A172 (cell line): ENCODE results near the gene GPR25. TPM values are rescaled to one million over a fixed set of nuclear protein-coding genes. Genes with fewer than 3 reads are reported as not detected.
A peak's percentile ranks its signal among the peaks of the same experiment; 100 is the strongest.

ENCODE experiments used
- DNase-seq: peaks from one replicate; pipeline ENCODE4 v3.0.0-alpha.2; 2015; ENCODE audit warnings: low spot score
- total RNA-seq: library from RNA; depleted of rRNA; stranded (reverse); fragments of >200 nt; shearing (Covaris generic); gene quantifications from 2 replicates; pipeline ENCODE4 v1.2.3, GENCODE V29; 2014

Gene GPR25
- total RNA-seq, 1 experiment from 2014 or later: not detected

DNA sequence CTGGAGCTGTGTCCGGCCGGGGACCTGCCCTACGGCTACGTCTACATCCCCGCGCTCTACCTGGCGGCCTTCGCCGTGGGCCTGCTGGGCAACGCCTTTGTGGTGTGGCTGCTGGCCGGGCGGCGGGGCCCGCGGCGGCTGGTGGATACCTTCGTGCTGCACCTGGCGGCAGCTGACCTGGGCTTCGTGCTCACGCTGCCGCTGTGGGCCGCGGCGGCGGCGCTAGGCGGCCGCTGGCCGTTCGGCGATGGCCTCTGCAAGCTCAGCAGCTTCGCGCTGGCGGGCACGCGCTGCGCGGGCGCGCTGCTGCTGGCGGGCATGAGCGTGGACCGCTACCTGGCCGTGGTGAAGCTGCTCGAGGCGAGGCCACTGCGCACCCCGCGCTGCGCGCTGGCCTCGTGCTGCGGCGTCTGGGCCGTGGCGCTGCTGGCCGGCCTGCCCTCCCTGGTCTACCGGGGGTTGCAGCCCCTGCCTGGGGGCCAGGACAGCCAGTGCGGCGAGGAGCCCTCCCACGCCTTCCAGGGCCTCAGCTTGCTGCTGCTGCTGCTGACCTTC, 412 bp downstream of the GPR25 start:
- no peak for DNase-seq

DNA sequence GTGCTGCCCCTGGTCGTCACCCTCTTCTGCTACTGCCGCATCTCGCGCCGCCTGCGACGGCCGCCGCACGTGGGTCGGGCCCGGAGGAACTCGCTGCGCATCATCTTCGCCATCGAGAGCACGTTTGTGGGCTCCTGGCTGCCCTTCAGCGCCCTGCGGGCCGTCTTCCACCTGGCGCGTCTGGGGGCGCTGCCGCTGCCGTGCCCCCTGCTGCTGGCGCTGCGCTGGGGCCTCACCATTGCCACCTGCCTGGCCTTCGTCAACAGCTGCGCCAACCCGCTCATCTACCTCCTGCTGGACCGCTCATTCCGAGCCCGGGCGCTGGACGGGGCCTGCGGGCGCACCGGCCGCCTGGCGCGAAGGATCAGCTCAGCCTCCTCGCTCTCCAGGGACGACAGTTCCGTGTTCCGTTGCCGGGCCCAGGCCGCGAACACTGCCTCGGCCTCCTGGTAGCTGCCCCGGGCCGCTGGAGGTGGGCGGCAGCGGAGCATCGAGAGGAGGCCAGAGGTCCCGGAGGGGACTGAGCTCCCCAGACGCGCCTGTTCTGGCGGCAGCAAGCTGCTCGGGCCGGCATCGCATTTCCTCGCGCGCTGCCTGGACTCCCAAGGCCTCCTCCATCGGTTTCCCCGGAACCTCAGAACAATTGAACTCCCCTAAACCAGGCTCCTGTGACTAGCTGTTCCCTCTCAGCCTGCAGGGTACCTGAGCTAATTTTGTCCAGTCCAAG, 1.1 kb downstream of the GPR25 start:
- DNase-seq: no peak

DNA sequence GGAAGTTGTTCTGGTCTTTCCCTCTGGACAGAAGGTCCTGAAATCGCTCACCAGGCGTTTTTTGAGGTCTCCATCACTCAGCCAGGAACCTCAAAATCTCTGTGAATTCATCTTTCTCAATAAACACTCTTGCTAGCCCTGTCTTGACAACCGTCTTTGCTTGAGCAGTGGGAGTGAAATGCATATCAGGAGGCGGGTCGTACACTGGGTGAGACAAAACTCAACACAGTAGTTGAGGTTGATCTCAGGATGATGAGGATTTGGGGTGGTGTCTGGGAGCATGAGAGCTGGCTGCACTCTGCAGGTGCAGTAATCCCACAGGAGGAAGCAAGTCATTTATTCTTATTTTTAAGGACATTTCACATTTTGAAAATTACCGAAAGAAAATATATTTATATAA, 1.9 kb downstream of the GPR25 start:
- no peak for DNase-seq

DNA sequence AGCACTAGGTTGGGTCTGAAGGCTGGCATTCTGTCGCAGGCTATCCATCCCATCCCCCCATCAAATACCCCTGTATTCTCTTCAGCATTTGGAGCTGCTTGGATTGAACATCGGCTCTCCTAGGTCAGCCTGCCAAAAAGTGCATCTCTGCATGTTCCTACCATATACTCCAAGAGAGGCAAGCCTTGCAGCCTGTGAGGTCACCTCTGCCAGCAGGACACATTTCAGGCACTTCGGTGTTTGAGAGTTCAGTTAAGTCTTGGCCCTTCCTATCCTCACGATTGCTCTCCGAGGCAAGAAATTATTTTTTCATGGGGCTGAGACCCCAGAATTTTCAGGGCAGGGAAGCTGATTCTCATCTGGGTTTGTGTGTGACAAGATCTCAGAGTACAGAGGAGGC, 2.6 kb downstream of the GPR25 start:
- no peak for DNase-seq

DNA sequence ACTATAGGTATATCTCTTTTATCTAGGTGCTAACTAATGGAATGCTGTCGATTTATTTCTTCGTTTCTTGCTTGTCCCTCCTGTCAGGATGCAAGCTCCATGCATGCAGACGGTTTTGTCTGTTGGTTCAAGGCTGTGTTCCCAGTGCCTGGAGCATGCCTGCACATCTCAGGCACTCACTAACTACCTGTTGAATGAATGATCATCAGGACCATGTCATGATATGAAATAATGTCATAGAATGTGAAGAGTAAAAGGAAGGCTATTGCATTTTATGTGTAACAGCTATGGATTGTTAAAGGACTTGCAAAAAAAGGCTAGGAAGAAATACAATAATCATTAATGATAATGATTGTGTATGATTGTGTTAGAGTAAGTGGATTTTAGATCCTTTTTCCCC, 4.2 kb downstream of the GPR25 start:
- DNase-seq: no peak

DNA sequence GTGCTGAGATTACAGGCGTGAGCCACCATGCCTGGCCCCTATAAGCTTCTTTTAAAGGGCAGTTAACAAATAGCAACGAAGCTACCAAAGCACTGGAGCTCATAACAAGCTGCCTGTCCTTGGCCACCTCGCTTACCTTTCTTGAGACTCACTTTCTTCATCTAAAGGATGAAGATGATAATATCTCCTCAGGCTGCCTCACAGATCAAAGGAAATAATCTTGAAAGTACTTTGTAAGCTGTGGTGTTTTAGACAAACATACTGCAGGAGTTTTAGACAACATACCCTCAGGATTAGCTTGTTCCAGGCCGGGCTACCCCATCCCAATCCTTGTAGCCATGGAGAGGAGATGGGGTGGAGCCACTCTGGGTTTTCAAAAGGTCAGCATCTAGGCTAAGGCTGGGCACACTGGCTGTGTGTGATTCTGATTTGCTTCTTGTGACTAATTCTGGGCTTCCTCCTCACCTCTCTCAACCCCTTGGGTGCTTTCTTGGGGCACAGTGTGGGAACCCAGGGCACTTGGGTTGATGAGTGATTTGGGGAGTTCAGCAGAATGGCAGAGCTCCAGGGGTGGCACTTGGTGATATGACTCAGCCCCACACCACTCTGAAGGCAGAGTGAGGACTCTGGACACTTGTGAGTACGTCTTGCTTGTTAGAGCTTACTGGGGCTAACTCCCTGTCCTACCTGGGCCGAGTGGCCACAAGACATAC, 5.2 kb downstream of the GPR25 start:
- DNase-seq: peak; percentile 79

DNA sequence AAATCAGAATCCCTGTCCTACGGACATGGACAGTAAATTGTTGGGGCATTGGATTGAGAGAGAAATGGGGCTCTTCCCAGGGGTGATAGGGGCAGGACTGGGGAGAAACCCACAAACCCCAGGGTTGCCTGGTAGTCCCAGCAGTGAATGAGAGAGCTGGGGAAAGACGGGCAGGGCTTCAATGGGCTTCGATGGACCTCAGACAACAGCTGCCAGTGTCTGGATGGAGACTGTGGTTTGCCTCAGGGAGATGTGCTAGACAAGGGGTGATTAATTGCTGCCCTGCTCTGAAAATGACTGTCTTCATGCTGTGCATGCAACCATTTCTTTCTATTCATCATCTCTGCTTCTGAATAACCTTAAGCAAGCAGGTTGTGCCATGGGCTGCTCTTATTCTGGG, 7.4 kb downstream of the GPR25 start:
- peak; percentile 79 for DNase-seq

DNA sequence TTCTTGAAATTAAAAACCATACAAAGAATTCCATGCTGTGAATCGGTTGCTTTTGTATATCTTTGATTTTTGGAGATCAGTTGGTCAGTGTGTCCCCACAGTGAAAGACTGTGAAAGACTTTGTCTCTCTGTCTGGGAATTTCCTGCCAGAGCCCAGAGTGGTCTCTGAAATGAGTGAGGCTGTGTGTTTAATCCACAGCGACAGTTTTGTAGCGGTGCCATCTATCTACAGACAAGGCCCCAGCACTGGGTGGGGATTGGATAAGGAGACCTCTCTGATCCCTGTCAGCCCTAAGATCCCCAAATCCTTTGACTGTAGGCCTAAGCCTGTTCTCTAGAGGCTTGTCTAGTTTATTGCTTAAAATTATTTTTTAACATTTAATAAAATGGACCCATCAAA, 10.3 kb downstream of the GPR25 start:
- no peak for DNase-seq

DNA sequence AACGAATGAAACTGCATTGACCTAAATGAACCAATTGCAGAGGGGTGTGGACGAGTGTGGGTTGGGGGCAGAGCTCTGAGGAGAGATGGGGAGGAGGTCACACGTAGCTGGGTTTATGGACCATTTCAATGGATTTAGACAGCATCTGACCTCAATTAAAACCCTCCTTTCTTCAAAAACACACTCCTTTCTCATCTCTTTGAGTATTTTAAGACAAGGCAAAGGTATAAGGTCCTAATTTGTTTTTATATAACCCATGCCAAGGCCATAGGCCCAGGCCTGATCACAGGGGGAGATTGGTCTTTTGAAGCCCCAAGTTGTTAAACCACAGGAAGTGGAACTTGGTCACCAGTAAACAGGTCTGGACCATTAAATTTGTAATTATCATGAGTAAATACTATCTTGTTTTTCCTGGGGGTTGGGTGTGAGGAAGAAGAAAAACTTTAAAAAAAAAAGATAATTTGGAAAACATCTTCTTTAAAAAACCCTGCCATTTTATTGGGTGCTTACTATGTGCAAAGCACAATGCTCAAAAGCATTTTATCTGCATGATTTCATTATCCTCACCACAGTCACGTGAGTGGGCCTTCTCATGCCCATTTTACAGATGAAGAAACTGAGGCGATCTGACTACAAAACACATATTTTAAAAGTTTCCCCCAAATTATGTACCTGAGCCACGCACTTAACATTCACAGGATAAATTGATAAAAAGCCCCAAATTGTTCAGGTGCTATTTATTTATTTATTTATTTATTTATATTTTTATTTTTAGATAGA, 13.0 kb downstream of the GPR25 start:
- no peak for DNase-seq

DNA sequence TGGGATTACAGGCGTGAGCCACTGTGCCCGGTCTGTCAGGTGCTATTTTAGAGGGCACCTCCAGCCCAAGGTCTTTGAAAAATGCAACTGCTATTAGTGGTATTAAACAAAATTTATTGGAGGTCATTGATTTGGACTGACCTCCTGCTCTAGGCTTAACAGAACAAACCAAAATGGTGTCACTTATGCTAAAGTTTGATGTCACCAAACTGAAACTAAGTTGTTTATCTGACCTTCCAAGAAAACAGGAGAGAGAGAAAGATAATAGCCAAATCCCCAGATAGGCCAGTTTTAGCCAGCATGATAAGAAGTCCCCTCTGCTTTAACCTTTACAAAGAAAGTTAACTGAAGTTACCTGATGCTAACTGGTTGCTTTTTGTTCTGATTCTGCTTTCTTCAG, 13.8 kb downstream of the GPR25 start:
- no peak for DNase-seq

DNA sequence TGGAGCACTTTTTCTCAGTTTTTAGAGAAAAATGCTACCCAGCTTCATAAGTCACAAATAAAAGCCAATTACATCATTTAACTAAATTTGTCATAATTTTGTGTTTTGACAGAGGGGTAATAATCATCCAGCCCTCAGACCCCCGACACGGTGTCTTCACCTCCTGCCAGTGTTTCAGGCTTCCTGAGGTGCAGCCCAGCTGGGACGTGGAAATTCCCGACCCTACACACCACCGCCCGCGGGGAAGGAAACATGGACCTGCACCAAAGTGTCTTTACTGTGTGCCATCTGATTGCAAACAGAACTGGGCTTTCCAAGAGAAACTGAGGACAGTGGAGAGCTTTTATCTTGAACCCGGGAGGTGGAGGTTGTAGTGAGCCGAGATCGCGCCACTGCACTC, 14.3 kb downstream of the GPR25 start:
- no peak for DNase-seq

DNA sequence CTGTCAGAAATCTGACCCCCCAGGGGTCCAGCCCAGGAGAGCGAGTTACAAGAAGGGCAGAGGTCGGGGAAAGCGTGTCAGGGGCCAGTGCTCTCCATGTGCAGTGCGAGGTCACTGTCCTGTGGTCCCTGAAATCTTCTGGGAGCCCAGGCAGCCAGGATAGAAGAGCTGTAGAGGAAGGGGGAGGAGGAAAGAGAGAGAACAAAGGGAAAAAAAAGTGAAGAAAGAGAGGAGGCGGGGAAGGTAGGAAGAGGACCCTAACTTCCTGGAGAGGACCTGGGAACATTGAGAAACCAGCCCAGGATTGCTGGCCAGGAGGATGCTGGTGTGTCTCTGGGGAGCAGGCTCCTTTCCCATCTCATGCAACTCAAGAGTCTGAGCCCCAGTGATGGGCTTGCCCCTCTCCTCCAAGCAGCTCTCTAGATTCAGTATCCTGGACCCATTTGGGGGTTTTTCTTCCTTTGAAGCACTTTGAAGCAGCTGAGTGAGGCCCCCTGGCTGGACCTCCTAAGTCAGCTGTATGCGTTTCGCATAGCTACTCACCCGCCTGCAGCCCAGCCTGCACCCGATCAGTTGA, 15.1 kb downstream of the GPR25 start:
- DNase-seq: no peak

DNA sequence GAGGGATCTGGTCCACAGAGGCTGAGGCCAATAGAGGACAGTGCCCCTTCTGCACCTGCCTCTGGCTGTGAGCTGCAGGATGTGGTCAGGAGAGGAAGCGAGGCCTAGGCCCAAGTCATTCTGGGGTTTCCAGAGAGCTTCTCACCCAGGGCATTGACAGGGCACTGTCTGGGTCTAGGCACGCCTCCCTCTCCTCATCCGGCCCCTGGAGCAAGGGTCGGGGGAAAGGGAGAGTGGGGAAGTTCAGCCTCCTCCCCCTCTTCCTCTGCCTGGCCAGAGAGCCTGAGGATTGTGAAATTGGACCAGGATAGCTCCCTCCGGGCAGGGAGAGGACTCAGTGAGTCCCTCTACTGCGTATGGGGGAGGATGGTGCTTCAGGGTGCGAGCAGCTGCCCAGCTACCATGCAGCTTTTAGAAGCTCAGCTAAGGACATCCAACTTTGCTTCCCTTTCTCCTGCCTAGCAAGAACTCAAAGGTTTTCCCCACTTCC, 15.6 kb downstream of the GPR25 start:
- DNase-seq: peak; percentile 55

DNA sequence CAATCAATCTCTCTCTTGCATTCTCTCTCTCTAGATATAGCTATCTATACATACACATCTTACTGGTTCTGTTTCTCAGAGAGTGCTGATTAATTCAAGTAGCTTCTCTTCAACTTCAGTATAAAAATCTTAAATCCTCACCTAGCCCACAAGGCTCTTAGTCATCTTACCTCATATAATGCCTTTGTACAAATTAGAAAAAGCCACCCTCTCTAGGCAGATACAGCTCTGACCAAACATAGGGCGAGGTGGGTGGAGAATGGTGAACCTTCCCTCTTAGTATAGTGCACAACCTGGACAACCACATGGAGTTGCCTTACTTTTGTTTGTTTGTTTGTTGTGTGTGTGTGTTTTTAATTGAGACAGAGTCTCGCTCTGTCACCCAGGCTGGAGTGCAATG, 16.8 kb downstream of the GPR25 start:
- no peak for DNase-seq

DNA sequence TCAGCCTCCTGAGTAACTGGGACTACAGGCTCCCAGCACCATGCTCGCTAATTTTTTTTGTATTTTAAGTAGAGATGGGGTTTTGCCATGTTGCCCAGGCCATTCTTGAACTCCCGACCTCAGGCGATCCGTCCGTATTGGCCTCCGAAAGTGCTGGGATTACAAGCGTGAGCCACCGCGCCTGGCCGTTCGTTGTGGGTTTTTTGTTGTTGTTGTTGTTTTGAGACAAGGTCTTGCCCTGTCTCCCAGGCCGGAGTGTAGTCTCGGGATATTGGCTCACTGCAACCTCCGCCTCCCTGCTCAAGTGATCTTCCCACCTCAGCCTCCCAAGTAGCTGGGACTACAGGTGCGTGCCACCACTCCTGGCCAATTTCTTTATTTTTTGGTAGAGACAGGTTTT, 17.2 kb downstream of the GPR25 start:
- no peak for DNase-seq

DNA sequence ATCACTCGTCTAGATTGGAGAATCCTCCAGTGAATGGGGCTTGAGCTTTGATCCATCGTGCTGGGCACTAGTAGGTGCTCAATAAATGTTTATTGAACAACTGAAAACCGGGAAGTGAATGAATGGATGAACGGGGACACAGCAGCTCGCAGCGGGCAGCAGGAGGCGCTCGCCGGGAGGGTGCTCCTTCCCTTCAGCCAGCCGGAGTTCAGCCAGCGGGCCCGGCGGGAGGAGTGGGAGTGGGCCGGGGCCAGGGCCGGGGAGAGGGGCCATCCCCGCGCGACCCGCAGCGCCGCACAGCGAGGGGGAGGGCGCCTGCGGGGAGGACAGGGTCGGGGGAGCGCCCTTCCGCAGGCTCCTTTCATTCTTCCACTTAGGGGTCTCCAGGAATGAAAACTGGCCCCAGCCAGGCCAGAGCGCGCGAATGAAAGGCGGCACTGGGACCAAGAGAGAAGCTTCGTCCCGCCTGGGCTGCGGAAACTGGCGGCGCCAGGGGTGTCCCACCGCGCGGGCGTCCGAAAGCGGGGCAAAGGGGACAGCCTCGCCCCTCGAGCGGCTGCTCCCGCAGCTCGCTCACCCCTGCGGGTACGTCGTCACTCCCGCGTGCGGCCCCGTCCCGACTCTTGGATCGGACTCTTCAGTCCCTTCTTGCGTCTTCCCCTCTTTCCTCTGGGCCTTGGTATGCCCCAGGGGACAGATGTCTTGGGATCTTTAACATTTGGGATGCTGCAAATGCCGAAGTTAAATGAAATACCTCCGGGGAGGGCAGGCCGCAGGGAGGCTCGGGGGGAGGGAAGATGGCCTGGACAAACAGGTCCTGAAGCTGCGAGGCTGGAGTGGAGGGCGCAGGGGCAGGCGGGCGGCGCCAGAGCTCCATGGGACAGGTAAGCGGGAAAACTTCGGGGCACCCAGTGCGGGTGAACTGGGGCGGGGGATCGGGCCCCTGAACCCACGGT, 18.3 kb downstream of the GPR25 start:
- DNase-seq: peak; percentile 42

DNA sequence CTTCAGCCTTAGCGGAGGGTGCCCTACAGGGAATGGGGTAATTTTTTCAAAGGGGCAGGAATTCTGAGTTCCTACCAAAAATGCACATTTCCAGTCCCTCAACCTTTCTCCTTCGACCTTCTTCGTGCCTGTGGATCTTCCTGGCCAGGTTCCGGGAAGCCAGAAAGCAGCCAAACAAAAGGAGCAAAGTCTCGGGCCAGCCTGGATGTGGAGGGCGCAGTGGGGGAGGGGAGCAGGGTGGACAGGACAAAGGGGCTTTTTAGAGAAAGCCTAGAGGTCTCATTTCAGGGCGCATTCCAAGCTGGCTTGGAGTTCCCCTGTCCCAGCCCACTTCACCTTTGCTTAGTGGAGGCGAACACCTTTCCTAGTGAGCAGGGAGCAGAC, 19.0 kb downstream of the GPR25 start:
- no peak for DNase-seq

DNA sequence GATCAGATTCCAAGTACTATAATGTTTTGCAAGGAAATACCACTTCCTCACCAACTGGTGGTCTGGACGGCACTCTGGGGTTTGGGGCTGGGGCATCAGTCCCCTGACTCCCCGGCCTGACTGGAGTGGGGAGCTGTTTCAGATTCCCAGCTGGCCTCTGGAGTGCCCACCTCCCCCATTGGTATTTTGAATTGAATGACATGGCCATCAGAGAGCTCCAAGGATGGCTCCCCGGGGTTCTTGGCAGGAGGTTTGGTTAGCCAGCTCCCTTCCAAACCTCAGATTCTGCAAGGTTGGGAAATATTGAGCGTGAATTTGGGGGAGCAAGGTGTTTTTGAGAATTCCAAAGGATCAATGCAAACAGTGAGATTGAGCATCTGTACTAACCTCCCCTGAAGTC, 19.8 kb downstream of the GPR25 start:
- DNase-seq: no peak

DNA sequence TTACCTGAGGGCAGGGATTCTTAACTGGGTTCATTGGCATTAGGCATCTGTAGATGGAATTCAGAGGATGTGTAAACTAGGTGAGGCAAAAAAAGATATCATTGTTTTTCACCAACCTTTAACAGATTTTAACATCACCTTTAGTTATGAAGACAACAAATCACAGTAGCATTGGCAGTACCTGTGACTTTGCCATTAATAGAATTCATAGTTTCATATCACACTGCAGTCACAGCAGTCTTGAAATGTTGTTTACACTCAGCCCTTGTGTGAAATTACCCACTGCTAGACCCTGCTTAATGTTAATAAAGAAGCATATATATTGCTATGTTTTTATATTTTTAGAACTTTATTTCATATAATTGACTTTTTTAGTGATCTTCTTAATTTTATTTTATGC, 20.2 kb downstream of the GPR25 start:
- no peak for DNase-seq

DNA sequence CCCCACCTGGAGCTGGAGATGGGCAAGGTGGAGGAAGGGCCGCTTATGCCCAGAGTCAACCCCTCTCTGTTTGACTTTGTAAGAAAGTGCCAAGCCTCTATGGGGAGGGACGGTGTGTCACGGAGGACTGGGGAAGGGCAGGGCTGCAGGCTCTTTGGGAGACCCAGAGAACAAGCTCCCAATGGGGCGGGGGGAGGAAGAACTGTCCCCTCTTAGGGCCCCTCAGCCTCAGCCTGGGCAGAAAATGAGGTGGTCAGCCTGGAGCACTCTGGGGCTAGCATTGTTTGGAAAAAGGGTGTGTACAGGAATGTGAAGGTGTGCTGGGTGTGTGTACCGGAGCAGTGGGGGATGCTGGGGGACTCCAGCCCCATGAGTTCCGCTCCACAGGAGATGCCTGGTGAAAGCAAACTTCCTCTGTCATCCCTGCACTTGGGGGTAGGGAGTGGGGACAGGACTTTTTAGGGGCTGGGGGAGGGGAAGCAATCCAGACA, 20.7 kb downstream of the GPR25 start:
- no peak for DNase-seq
